ENCODE measurements around the gene PACS1.

GRCh38 chr11:66139817-66140404, 69.8 kb downstream of the PACS1 start:
- TF ChIP-seq CTCF (conservative IDR thresholded peaks at IDR 0.05 in 1 of 2, IDR thresholded peaks at IDR 0.05 in 1 of 2; ENCODE audit: low read depth in 1 of 2, low read length in 2 of 2), result no peak
- no peak for TF ChIP-seq EZH2 (IDR thresholded peaks at IDR 0.05; ENCODE audit: low read length, missing control alignments)

Data from fibroblast of lung (primary cell).